HUES48 (cell line): ENCODE measurements around the gene ACO1.

ENCODE experiments used
- H3K27ac ChIP-seq: one replicate; pipeline ENCODE4 v1.7.0; 2013; ENCODE audit warnings: low read depth, low read length, inconsistent platforms
- H3K27me3 ChIP-seq: 2 replicates; pipeline ENCODE4 v1.6.1; 2013; ENCODE audit warnings: mild to moderate bottlenecking, low read length; ENCODE audit not compliant: control insufficient read depth, insufficient read depth
- H3K36me3 ChIP-seq: 2 replicates; pipeline ENCODE4 v1.6.1; 2013; ENCODE audit warnings: low read length; ENCODE audit not compliant: control insufficient read depth, insufficient read depth
- H3K4me1 ChIP-seq: 2 replicates; pipeline ENCODE4 v1.6.1; 2013; ENCODE audit warnings: mild to moderate bottlenecking, low read length; ENCODE audit not compliant: control insufficient read depth, insufficient read depth
- H3K4me3 ChIP-seq: 2 replicates; pipeline ENCODE4 v1.5.1; 2013; ENCODE audit warnings: mild to moderate bottlenecking, low read depth, low read length
- H3K9ac ChIP-seq: 2 replicates; pipeline ENCODE4 v1.6.1; 2013; ENCODE audit warnings: mild to moderate bottlenecking, low read depth, low read length, moderate library complexity
- H3K9me3 ChIP-seq: 2 replicates; pipeline ENCODE4 v1.6.1; 2013; ENCODE audit warnings: low read length; ENCODE audit not compliant: control insufficient read depth, insufficient read depth

Gene ACO1

DNA sequence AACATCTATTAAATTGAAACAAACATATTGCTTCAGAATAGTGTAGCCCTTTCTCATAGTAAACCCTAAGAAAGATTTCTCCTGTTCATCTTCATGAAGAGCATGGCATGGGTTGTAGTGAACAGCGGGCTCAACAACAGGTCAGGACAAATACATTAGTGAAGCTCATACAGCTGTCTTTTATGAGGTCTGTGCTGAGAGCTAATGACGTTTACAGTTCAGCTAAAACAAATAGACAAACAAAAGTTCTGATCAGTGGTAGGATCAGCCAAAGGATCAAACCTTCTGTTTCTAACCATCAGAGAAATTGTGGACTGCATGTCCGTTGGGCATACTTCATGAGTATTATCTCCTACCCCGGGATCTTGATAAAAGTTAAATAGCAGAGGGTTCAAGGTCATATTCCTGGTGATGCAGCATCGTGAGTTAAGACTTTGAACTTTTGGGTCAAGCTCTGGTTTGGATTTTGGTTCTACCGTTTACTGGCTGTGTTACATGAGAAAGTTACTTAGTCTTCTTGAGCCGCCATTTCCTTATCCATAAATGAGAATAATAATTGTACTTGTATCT, 37.9 kb downstream of the ACO1 start:
- no peak overlapping the region for H3K9ac ChIP-seq
- peaks cover 67% of the 10 kb centered on the region for H3K36me3 ChIP-seq
- no peak overlapping the region for H3K27ac ChIP-seq
- no peak overlapping the region for H3K4me3 ChIP-seq
- no peaks in the 10 kb centered on the region for H3K4me1 ChIP-seq
- no peaks in the 10 kb centered on the region for H3K9me3 ChIP-seq
- H3K27me3 ChIP-seq = no peaks in the 10 kb centered on the region

DNA sequence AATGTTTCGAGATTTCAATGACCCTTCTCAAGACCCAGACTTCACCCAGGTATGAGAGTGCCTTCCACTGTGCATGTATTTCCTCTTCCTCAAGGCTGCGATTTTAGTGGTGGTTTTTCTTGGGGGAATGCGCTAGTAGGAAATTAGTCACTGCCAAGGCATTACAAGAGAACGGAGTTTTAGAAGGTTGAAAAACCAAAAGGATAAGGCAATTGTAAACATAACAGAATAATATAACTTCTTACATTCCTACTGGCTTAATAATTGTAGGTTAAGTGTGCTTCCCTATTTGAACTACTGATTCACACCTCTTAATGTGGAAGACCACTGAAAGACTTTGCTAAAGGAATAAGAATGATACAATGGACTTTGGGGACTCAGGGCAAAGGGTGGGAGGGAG, 38.9 kb downstream of the ACO1 start:
- H3K36me3 ChIP-seq = peaks cover 69% of the 10 kb centered on the region
- H3K27ac ChIP-seq = no peak overlapping the region
- H3K9ac ChIP-seq = no peak overlapping the region

DNA sequence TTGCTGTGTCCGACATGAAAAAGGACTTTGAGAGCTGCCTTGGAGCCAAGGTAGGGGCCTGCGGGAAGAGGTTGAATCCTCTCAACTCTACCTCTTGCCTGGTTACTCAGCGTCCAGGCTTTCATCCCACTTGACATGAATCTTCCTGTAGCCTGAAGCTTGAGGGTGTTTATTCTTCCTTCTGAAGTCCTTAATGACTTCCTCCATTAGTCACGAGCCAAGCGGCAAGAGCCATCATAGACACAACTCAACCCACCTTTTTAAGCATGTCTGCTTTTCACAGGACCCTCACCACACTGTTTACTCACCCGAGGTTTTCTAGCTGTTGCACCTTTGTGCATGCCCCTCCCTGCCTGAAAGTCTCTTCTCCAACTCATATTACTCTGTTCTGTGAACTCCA, 40.2 kb downstream of the ACO1 start:
- no peak overlapping the region for H3K4me3 ChIP-seq
- H3K27me3 ChIP-seq = no peaks in the 10 kb centered on the region
- peaks cover 67% of the 10 kb centered on the region for H3K36me3 ChIP-seq
- no peak overlapping the region for H3K27ac ChIP-seq
- H3K4me1 ChIP-seq = no peaks in the 10 kb centered on the region
- no peaks in the 10 kb centered on the region for H3K9me3 ChIP-seq
- no peak overlapping the region for H3K9ac ChIP-seq

More for the DNA sequence above, 38.9 kb downstream of the ACO1 start:
- Histone ChIP-seq H3K4me1 (no peaks in the 10 kb centered on the region), H3K4me3 (no peak overlapping the region), H3K27me3 (no peaks in the 10 kb centered on the region), H3K9me3 (no peaks in the 10 kb centered on the region)

DNA sequence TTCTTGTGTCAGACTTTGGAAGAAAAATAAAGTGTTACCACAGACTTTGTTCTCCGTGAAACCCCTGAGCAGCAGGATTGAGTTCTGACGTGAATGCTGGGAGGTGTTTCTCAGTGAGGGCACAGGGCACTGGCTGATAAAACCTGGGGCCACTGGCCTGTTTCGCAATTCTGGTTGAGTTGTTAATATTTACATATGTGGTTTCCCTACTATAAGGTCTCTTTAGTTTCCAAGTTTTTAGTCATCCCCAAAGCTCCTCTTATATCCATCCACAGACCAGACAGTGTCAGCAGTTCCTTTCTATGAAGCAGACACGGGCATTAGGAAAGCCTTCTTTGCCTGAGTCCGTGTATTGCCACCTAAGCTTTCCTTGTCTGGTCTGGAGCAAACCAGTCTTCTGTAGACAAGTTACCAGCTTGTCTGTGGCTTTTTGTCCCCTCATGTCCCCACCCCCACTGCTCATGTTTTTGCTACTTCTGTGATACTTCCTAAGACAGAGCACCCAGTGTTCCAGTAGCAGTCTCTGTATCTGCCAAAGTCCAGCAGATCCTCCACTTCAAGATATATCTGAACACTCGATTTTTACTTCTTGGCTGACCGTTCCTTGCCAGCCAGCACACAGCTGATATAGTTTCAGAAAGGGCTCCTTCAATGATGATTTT, 42.0 kb downstream of the ACO1 start:
- Histone ChIP-seq H3K27me3 (no peaks in the 10 kb centered on the region), H3K4me1 (no peaks in the 10 kb centered on the region), H3K9ac (no peak overlapping the region), H3K36me3 (peaks cover 74% of the 10 kb centered on the region), H3K27ac (no peak overlapping the region), H3K9me3 (no peaks in the 10 kb centered on the region), H3K4me3 (no peak overlapping the region)

DNA sequence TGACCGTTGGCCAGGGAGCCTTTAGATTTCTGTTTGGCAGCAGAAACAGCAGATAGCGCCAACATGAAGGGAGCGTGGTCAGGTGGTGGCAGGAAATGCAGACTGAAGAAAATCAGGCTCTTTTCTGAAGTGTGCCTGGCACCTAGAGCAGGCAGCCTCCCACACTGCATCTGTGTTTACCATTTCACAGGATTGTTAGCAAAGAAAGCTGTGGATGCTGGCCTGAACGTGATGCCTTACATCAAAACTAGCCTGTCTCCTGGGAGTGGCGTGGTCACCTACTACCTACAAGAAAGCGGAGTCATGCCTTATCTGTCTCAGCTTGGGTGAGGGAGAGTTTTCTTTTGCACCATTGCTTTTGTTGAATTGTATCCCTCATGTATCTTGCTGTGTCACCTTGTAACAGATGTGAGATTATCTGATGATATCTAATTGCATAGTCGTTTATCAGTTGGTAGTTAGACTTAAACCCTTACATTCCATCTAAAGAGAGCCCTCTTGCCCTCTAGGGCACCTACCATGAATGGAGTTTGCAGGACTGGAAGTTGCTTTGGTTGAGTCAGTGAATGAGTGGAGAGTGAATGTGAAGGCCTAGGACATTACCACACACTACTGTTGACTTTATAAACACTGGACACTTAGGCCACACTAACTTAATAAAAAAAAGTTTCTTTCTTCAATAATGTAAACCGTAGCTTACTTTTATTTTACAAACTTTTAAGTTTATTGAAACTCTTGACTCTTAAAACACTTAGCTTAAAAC, 42.8 kb downstream of the ACO1 start:
- Histone ChIP-seq H3K4me1 (no peaks in the 10 kb centered on the region), H3K36me3 (peaks cover 77% of the 10 kb centered on the region), H3K9ac (no peak overlapping the region), H3K27ac (no peak overlapping the region), H3K27me3 (no peaks in the 10 kb centered on the region), H3K9me3 (no peaks in the 10 kb centered on the region), H3K4me3 (no peak overlapping the region)

DNA sequence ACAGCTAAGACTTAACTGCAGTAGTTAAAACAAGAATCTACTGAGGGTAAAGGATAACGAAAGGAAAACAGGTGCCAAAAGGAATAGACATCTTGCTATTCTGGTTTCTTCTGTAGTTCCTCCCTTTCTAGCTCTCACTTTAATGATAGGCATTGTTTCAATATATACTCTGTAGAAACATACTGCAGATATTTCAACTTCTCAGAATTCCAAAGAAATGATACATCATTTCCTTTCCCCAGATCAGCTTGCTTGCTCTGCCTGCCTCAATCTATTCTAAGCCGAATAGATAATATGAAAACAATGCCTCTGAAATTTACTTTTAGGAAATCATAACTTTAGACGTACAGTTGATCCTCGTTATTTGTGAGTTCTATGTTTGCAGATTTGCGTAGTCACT, 46.3 kb downstream of the ACO1 start:
- Histone ChIP-seq H3K27me3 (no peaks in the 10 kb centered on the region), H3K9ac (no peak overlapping the region), H3K4me3 (no peak overlapping the region), H3K27ac (no peak overlapping the region), H3K4me1 (no peaks in the 10 kb centered on the region), H3K36me3 (peaks cover 84% of the 10 kb centered on the region), H3K9me3 (no peaks in the 10 kb centered on the region)

DNA sequence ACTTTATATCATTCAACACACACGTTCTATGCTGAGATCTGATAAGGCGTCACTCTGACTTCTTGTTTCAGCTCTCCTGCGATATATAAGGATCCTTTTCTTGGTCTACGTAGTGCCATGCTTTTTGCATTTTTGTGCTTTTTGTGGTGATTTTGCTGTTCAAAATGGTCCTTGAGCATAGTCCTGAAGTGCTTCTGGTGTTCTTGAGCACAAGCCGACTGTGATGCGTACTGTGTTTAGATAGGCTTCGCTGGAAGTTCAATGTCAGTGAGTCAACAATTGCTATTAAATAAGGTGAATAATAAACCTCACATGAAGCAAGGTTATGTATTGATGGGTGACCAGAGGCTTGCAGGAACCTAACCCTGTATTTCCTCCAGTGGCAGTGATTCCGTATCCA, 46.8 kb downstream of the ACO1 start:
- peaks cover 84% of the 10 kb centered on the region for H3K36me3 ChIP-seq
- no peaks in the 10 kb centered on the region for H3K27me3 ChIP-seq
- no peak overlapping the region for H3K4me3 ChIP-seq
- no peaks in the 10 kb centered on the region for H3K4me1 ChIP-seq
- H3K9ac ChIP-seq = no peak overlapping the region
- H3K9me3 ChIP-seq = no peaks in the 10 kb centered on the region
- no peak overlapping the region for H3K27ac ChIP-seq

DNA sequence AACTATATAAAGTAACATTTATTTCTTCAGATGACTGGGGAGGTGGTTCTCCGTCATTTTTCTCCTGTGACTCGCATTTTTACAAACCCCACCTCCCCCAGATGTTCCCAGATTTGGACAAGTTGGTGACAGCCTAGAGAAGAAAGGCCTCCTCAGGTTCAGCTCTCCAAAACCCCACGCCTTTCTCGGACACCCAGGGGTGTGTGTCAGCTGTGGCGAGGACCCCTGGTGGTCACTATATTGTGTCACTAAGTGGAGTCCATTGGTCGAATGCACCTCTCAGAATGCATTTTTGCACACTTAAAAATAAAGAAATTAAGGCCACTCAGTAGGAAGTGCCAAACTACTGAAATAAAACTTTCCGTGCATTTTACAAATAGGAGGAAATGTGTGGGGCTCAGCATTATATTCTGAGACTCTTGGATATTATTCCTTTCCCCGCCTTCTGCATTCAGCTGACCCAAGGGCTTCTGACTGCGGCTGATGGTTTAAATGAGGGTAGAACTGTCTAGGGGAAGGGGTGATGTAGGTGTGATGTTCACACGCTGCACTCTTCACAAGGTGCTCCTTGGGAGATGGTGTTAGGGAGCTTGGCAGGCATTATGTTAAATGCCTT, 47.6 kb downstream of the ACO1 start:
- peaks cover 85% of the 10 kb centered on the region for H3K36me3 ChIP-seq
- H3K4me3 ChIP-seq = no peak overlapping the region
- H3K9me3 ChIP-seq = no peaks in the 10 kb centered on the region
- H3K9ac ChIP-seq = no peak overlapping the region
- no peaks in the 10 kb centered on the region for H3K27me3 ChIP-seq
- H3K27ac ChIP-seq = no peak overlapping the region
- H3K4me1 ChIP-seq = no peaks in the 10 kb centered on the region

DNA sequence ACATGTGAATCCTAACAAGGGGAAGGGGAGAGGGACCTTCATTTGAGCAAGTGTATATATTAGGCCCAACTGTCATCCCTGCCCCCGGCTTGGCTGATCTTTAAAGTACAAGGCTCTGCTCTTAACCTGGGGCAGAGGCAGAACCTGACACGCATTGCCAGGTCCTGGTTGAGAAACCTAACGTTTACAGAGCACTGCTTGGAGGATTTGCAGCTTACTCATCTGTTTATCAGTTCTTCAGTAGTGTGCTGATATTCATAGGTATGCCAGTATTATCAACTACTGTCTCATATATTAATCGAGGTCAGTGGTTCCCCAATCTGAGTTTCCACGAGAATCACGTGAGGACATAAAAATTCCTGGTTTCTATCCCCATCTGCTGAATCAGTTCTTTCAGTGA, 50.4 kb downstream of the ACO1 start:
- H3K4me3 ChIP-seq = no peak overlapping the region
- no peaks in the 10 kb centered on the region for H3K9me3 ChIP-seq
- no peak overlapping the region for H3K27ac ChIP-seq
- H3K4me1 ChIP-seq = no peaks in the 10 kb centered on the region
- H3K27me3 ChIP-seq = no peaks in the 10 kb centered on the region
- peaks cover 89% of the 10 kb centered on the region for H3K36me3 ChIP-seq
- H3K9ac ChIP-seq = no peak overlapping the region

DNA sequence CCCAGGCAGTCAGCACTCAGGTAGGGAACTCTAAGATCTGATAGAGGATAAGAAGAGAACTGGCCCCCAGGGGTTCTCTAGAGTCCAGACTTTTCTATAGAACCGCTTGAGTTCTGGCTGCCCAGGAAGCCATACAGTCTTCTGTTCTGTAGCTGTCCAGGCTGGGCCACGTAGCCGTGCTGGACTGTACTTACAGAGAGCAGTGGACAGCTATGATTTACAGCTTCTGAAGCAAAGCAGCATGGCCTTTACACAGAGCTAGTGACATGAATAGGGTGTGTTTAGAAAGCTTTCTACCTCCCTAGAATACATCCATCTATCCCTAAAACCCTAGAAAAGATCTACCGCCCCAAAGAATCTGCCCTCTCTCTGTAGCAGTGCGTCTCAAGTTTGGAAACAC, 57.2 kb downstream of the ACO1 start:
- peaks cover 60% of the 10 kb centered on the region for H3K36me3 ChIP-seq
- no peak overlapping the region for H3K27ac ChIP-seq

DNA sequence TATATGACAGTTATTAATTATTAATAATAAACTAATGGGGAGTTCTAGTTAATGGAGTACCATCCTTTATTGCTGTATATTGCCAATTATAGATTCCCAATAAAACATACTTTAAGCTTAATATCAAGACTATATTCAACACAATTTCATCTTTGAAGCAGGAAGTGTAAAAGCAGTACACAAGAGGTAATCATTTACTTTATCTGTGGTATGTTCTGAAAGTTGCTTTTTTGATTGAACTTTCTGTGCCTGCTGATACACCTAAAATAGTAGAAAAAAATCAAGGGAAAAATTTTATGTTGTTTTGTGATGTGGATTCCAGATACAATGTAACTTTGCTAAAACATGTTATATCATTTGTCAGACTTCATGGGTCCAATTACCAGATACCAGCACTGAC, 58.0 kb downstream of the ACO1 start:
- H3K27me3 ChIP-seq = no peaks in the 10 kb centered on the region
- H3K9me3 ChIP-seq = no peaks in the 10 kb centered on the region
- H3K36me3 ChIP-seq = peaks cover 56% of the 10 kb centered on the region
- no peak overlapping the region for H3K4me3 ChIP-seq
- H3K9ac ChIP-seq = no peak overlapping the region
- H3K27ac ChIP-seq = no peak overlapping the region
- H3K4me1 ChIP-seq = 0 out of 2 replicates have a peak, but pooled peaks cover 6% of the 10 kb centered on the region

More for the DNA sequence above, 57.2 kb downstream of the ACO1 start:
- Histone ChIP-seq H3K9ac (no peak overlapping the region), H3K4me3 (no peak overlapping the region), H3K9me3 (no peaks in the 10 kb centered on the region), H3K27me3 (no peaks in the 10 kb centered on the region), H3K4me1 (no peaks in the 10 kb centered on the region)
